Neural crest cell (in vitro differentiated cells): ENCODE data around the gene RNF138. TPM values are rescaled to one million over a fixed set of nuclear protein-coding genes. Genes with fewer than 3 reads are reported as not detected.
"Not testable (repeated sequence)": the region's sequence is repeated elsewhere in the genome, so short reads cannot be mapped to it uniquely, and the experiment has no call there.

ENCODE experiments used
- DNase-seq: peaks from one replicate; pipeline ENCODE4 v3.0.0; 2021; ENCODE audit warnings: low read depth, mixed read lengths, low spot score
- H3K27ac Mint-ChIP-seq: one replicate; pipeline ENCODE4 v1.8.0; 2021; ENCODE audit warnings: mild to moderate bottlenecking, mixed read lengths; ENCODE audit not compliant: unreplicated experiment
- H3K27me3 Mint-ChIP-seq: 2 replicates; pipeline ENCODE4 v1.8.0; 2021; ENCODE audit warnings: low read depth, mild to moderate bottlenecking, mixed read lengths
- H3K36me3 Mint-ChIP-seq: 2 replicates; pipeline ENCODE4 v1.8.0; 2021; ENCODE audit warnings: low read depth, mild to moderate bottlenecking, mixed read lengths
- H3K4me1 Mint-ChIP-seq: 2 replicates; pipeline ENCODE4 v1.8.0; 2021; ENCODE audit warnings: mixed read lengths
- H3K4me3 Mint-ChIP-seq: one replicate; pipeline ENCODE4 v1.8.0; 2021; ENCODE audit warnings: mild to moderate bottlenecking, mixed read lengths
- H3K9me3 Mint-ChIP-seq: 2 replicates; pipeline ENCODE4 v1.8.0; 2021; ENCODE audit warnings: mixed read lengths
- CTCF ChIP-seq: fragments of 200-600 bp; sonication (generic); conservative IDR thresholded peaks from 2 replicates; pipeline ENCODE4 v1.5.0; 2021; ENCODE audit warnings: antibody characterized with exemption, mild to moderate bottlenecking
- total RNA-seq: library from RNA; stranded (reverse); gene quantifications from 2 replicates; pipeline ENCODE4 v1.2.1, GENCODE V29; 2021

The RNF138 gene
- total RNA-seq, 1 donor from 2014 or later: 51.6 TPM

DNA sequence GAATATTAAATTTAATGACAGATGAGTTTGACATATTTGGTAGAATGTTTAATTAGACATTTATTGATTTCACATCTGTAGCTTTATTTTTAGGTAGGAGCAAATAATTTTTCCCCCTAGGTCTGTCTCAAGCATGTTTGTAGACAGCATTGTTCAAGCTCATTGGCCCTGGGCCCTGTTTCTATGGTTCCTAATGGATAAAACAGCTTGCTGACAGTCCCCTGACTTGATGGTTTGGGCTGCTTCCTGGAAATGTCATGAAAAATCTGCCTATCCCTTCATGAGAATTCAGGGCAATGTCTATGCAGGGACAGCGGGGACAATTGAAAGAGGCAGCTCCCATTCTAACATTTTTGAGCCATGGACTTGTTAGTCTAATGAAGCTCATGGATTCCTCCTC lies 83.6 kb downstream of the RNF138 start:
- H3K4me3 Mint-ChIP-seq: no peak overlapping the region
- no peaks in the 10 kb centered on the region for H3K27me3 Mint-ChIP-seq
- no peak for DNase-seq
- no peak overlapping the region for H3K27ac Mint-ChIP-seq
- no peak for TF ChIP-seq CTCF
- no peaks in the 10 kb centered on the region for H3K36me3 Mint-ChIP-seq
- peaks cover 8% of the 10 kb centered on the region for H3K9me3 Mint-ChIP-seq
- peaks cover under 1% of the 10 kb centered on the region for H3K4me1 Mint-ChIP-seq

DNA sequence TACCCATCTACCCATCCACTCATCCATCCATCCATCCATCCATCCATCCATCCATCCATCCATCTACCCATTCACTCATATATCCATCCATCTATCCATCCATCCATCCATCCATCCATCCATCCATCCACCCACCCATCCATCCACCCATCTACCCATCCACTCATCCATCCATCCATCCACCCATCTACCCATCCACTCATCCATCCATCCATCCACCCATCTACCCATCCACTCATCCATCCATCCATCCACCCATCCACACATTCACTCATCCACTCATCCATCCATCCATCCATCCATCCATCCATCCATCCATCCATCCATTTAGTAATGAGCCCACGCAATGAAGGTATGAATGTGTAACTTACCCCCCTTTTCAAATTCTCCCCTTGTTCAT lies 85.1 kb downstream of the RNF138 start:
- H3K9me3 Mint-ChIP-seq, H3K27ac Mint-ChIP-seq, H3K4me3 Mint-ChIP-seq, H3K4me1 Mint-ChIP-seq, DNase-seq, H3K27me3 Mint-ChIP-seq, H3K36me3 Mint-ChIP-seq: not testable (repeated sequence)

GRCh38 chr18:32177530-32177929 lies 85.9 kb downstream of the RNF138 start:
- no peaks in the 10 kb centered on the region for H3K36me3 Mint-ChIP-seq
- H3K9me3 Mint-ChIP-seq: peaks cover 5% of the 10 kb centered on the region
- peaks cover 6% of the 10 kb centered on the region for H3K4me1 Mint-ChIP-seq
- DNase-seq: no peak
- H3K27ac Mint-ChIP-seq: no peak overlapping the region
- no peak for TF ChIP-seq CTCF
- H3K4me3 Mint-ChIP-seq: no peak overlapping the region
- no peaks in the 10 kb centered on the region for H3K27me3 Mint-ChIP-seq

Other genes with a start within 250 kb of the RNF138 start
- gene TRAPPC8, start 148.7 kb upstream of the RNF138 start, total RNA-seq: 27.7 and 31.2 TPM in 2 replicates
- gene RNF125, start 73.0 kb upstream of the RNF138 start, total RNA-seq: 1.1 and 1.6 TPM in 2 replicates
- gene MEP1B, start 98.2 kb downstream of the RNF138 start, total RNA-seq: not detected in 2 replicates